Endometrium (tissue), 2 donors: ENCODE measurements around the gene KCNJ2.

Experiments used
- FAIRE-seq: peaks from 2 replicates; lab custom pipeline; 2012; peaks lifted over from hg19 to GRCh38; lab: Jason Lieb, UNC
- donor health status: control.
- donor health status: control.

The KCNJ2 gene

DNA sequence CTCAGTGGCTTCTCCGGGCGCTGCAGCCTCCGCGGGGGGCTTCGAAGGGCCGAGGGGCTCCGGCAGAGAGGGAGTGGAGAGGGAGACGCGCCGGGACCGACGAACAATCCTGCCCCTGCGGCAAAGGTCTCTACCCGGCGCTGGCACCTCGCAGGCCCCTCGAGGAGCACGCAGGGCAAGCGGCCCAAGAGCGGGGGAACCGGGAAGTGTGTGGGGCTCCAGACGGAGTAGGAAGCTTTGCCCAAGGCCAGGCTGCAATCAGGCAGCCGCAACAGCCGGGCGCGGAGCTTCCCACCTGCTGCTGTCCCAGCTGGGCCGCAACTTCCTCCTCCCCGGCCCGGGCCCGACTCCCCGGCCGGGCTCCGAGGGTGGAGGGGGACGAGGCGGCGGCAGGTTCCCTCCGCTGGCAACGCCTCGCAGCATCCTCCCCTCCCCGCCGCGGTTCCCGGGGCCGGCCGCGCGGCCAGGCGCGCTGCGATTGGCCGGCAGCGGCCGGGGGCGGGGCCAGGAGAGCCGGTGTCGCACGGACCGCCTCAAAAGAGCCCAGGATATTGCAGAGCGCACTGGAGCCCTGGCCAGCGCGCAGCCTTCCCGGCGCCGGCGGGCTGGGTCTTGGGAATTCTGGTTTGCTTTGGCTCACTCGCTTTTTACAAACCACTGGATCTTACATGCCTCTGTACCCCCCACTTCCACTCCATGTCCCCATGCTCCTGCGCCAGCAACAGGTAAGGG, at the start of gene KCNJ2:
KCNJ2 (plus strand) TSS at position 556 of the 732 bp plus-strand sequence. CDS start 5,508 bp downstream, outside the sequence.
- no peak for FAIRE-seq

DNA sequence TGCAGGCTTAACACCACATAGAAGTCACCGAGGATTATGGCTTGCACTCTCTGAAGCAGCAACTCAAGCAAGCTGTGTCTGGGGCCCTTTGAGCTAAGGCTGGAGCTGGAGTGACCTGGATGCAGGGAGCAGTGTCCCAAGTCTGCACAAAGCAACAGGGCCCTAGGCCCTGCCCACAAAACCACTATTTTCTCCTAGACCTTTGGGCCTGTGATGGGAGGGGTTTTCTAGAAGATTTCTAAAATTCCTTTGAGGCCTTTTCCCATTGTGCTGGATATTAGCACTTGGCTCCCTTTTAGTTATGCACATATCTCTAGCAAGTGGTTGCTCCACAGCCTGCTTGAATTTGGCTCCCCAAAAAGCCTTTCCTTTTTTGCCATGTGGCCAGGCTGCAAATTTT, 49.8 kb upstream of the KCNJ2 start:
- no peak for FAIRE-seq

GRCh38 chr17:70119983-70120382, 49.3 kb upstream of the KCNJ2 start:
- FAIRE-seq, result no peak

GRCh38 chr17:70120425-70120824, 48.9 kb upstream of the KCNJ2 start:
- no peak for FAIRE-seq

DNA sequence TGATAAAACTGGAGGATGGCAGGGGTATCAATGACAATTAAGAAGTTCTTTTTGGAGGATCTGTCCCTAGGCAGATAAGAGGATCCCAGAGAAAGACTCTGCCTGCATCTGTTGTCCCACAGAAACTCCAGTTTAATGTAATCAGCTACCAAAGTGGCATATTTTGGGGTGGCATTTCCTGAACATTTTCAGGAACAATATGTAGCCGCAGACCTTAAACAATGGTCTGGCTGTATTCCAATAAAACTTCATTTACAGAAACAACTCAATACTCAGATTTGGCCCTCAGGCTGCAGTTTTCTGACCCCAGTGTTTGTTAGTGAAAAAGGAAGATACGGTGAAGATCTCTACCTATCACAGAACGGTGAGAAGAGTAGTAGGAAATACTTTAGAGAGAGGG, 48.2 kb upstream of the KCNJ2 start:
- FAIRE-seq, result no peak

- no peak for FAIRE-seq
These were observed 46.1 kb upstream of the KCNJ2 start for GRCh38 chr17:70123193-70123592.

GRCh38 chr17:70124723-70125122, 44.6 kb upstream of the KCNJ2 start:
- no peak for FAIRE-seq

- no peak for FAIRE-seq
These were observed 42.0 kb upstream of the KCNJ2 start for GRCh38 chr17:70127221-70127873.

DNA sequence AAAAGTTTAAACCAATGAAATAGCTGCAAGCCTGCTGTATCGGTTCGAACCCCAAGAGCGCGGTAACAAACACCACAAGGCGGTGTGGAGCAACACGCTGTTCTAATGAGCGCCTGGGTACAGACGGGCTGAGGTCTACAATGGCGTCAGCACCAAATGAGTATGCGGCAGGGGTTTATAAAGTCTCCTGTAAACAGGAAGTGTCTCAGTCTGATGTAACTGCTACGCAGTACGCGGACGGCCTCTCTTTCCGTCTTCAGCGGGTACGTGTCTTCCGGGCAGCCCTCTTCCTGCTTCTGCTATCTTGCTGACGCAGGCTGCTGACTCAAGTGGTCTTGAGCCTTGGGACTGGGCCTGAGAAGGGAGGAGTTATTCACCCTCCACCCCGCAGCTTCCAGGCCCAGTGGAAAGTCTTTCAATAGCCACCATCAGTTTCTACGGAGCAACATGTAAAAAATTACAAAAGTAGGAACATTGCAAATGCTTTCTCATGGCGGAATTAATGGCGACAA, 40.5 kb upstream of the KCNJ2 start:
- FAIRE-seq, result no peak

DNA sequence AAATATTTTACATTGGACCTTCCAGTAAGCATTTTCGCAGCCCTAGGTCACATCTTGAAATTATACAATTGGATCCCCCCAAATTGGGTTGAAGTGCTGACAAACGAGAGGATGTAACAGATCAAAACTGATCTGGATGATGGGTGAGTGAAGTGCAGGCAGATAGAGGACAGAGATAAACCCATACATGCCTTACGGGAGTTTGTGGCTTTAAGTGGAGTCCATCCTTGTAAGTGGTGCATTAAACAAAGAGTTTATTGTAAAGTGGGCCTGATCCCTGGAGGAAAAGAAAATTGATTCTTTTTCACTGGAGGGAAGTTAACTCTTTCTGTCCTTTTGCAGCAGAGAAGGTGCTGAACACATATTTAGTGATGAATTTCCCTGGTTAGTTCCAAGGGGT, 39.0 kb upstream of the KCNJ2 start:
- FAIRE-seq, result no peak

DNA sequence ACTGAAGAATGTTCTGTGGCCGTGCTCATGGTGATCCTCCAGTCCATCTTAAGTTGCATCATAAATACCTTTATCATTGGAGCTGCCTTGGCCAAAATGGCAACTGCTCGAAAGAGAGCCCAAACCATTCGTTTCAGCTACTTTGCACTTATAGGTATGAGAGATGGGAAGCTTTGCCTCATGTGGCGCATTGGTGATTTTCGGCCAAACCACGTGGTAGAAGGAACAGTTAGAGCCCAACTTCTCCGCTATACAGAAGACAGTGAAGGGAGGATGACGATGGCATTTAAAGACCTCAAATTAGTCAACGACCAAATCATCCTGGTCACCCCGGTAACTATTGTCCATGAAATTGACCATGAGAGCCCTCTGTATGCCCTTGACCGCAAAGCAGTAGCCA, 36.8 kb upstream of the KCNJ2 start:
- FAIRE-seq, result no peak

GRCh38 chr17:70134042-70134441, 35.3 kb upstream of the KCNJ2 start:
- FAIRE-seq, result no peak

DNA sequence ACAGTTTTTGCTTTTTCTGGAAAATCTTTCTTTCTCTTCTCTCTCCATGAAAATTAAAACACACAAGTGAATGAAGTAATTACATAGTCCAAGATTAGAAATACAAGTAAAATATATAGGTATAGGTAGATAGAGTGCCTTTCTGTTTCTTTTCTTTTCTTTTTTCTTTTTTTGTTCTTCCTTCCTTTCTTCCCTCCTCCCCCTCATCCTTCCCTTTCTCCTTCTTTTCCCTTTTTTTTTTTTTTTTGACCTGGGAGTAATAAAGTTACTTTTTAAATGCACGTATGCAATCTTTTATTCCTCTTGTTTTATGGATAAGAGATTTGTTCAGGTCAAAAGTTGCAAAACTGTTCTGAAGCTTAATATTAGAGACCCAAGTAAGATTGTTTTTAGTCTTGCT, 34.6 kb upstream of the KCNJ2 start:
- no peak for FAIRE-seq

DNA sequence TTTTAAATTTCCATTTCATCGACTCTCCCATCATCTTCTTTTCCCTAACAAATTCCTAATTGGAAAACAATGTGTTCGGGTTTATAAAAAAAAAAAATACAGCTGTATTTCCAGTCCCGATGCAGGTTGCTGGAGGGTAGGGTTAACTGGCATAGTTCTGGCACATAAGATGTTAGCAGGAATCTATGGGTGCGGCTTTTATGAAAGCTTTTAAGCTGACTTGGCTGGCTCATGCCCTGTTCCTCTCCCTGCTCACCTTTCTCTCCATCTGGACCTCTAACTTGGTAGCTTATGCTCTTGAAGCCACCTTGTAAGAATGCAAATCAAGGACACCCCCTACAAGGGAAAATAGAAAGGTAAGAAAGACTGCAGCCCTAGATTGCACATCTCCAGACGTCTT, 33.2 kb upstream of the KCNJ2 start:
- no peak for FAIRE-seq

DNA sequence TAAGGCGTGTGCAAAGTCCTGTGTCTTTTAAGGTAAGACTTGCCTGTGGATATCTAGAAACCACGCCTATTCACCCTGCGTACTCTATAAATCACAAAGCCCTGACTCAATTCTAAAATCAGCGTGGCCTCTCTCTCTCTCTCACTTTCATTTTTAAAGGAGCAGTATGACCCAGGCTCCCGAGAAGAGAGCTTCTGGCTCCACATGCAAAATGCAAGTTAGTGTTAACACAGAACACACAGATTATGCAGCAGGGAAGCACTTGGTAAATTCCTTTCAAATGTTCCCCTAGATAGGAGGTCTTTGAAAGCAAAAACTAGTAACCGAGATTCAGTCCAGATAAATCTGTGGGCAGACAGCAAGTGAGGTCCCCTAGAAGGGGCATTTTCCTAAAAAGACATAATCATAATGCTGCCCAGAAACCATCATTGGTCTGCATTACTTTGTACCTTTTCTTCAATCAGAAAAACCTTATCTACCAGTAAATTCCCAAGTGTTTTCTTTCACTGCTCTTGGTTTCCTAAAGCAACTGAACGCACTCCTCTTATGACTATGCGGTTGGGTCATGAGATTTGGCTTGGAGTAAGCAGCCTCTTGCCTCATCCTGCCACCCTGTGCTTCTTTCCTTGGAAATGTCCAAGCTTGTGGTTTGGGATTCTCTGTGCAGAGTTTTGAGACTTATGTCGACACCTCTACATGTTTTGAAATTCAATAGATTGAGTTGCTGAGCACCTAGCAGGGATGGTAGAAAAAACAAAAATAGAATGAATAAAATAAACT, 31.7 kb upstream of the KCNJ2 start:
- no peak for FAIRE-seq

DNA sequence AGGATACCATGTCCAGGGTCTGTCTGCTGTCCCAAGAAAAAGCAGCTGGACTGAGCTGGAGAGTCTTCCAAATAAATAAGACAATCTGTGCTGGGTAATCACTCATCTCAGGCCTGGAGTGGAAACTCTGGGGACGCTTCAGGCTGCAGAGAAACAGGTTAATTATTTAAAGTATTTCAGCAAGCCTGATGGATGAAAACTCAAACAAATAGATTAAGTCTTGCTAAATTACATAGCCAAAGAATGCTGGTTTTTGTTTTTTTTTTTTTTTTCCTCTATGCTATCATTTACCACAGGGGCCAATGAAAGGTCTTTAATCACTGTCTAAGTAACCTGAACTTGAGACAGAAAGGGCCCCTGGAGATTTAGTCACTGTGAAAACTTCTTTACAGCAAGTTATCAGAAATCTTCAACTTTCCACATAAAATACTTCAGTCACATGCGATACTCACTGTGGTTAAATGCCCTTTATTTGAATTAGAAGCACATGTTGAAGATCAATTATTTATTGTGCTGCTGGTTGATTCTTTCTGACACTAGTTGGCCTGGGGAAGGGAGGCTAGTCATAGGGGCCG, 31.0 kb upstream of the KCNJ2 start:
- no peak for FAIRE-seq

GRCh38 chr17:70139449-70139993, 29.8 kb upstream of the KCNJ2 start:
- FAIRE-seq, result no peak

- peak; percentile 91 for FAIRE-seq
These were observed 25.0 kb upstream of the KCNJ2 start for GRCh38 chr17:70144260-70144846.

DNA sequence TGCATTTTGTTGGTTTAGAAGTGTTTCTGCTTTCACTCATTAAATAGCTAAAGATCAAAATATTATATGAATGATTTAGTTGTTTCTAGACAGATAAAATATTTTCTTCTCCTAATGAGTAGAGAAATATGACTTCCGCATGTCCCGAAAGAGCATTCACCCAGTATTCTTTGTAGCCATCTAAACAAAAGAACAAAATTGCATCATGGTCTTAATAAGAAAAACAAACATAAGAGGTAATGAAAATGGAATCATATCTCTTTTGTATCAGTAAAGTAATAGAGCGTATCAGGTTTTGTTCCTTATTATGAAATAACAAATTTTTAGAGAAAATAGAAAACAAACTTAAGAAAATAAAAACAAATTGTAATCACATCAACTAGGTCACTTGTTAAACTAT, 16.1 kb upstream of the KCNJ2 start:
- no peak for FAIRE-seq

- FAIRE-seq, result no peak
These were observed 12.2 kb upstream of the KCNJ2 start for GRCh38 chr17:70157151-70157550.

DNA sequence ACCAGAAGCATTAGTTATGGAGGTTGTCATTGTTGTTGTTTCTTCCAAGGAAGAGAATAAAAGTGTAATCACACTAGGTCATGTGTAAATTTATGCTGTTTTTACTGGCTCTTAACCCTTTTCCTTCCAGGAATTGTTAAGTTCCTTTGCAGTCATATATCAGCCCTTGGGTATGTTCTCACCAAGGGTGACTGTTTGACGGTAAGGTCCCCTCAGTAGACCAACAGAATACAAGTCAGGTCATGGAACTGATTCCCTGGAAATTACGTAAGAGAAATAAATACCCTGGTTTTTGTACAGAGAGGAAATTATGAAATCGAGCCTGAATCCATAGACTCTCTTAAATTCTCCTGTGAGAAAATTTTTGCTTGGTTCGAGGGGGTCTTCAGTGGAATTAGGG, 11.2 kb upstream of the KCNJ2 start:
- no peak for FAIRE-seq

GRCh38 chr17:70158591-70158990, 10.7 kb upstream of the KCNJ2 start:
- FAIRE-seq, result no peak
